Activated naive CD8-positive, alpha-beta T cell treated with anti-CD3 and anti-CD28 coated beads for 36 hours (primary cell): ENCODE data around the gene CXCL14. TPM values are rescaled to one million over a fixed set of nuclear protein-coding genes. Genes with fewer than 3 reads are reported as not detected.

ENCODE experiments used
- DNase-seq: peaks from one replicate; pipeline ENCODE4 v3.0.0; 2021
- H3K27ac Mint-ChIP-seq: one replicate; pipeline ENCODE4 v1.8.0; 2022; ENCODE audit warnings: mild to moderate bottlenecking, moderate library complexity, mixed read lengths
- H3K27me3 Mint-ChIP-seq: one replicate; pipeline ENCODE4 v1.8.0; 2022; ENCODE audit warnings: mild to moderate bottlenecking, mixed read lengths
- H3K36me3 Mint-ChIP-seq: one replicate; pipeline ENCODE4 v1.8.0; 2021; ENCODE audit warnings: mild to moderate bottlenecking, mixed read lengths
- H3K4me1 Mint-ChIP-seq: one replicate; pipeline ENCODE4 v1.8.0; 2021; ENCODE audit warnings: mixed read lengths
- H3K4me3 Mint-ChIP-seq: one replicate; pipeline ENCODE4 v1.8.0; 2022; ENCODE audit warnings: mild to moderate bottlenecking, moderate library complexity, mixed read lengths
- H3K9me3 Mint-ChIP-seq: one replicate; pipeline ENCODE4 v1.8.0; 2022; ENCODE audit warnings: mixed read lengths
- total RNA-seq, 2 experiments: library from RNA; stranded (reverse); gene quantifications; one replicate each; pipeline ENCODE4 v1.2.3, GENCODE V29; 2021

Gene CXCL14
- total RNA-seq, 2 experiments from 2014 or later: not detected

- no peaks in the 10 kb centered on the region for H3K4me1 Mint-ChIP-seq
- no peaks in the 10 kb centered on the region for H3K9me3 Mint-ChIP-seq
- peaks cover 19% of the 10 kb centered on the region for H3K27me3 Mint-ChIP-seq
- H3K36me3 Mint-ChIP-seq: no peaks in the 10 kb centered on the region
- H3K4me3 Mint-ChIP-seq: no peak overlapping the region
- DNase-seq: no peak
- no peak overlapping the region for H3K27ac Mint-ChIP-seq
These were observed 12.1 kb downstream of the CXCL14 start for GRCh38 chr5:135566422-135567400.

GRCh38 chr5:135565725-135566421 lies 12.9 kb downstream of the CXCL14 start:
- H3K9me3 Mint-ChIP-seq: no peaks in the 10 kb centered on the region

GRCh38 chr5:135565266-135565665 lies 13.5 kb downstream of the CXCL14 start:
- no peak for DNase-seq
- Mint-ChIP-seq H3K9me3 (no peaks in the 10 kb centered on the region), H3K27ac (no peak overlapping the region), H3K4me1 (peaks cover 2% of the 10 kb centered on the region), H3K27me3 (peaks cover 20% of the 10 kb centered on the region), H3K36me3 (no peaks in the 10 kb centered on the region), H3K4me3 (no peak overlapping the region)

More at GRCh38 chr5:135565725-135566421, 12.9 kb downstream of the CXCL14 start:
- Mint-ChIP-seq H3K36me3 (no peaks in the 10 kb centered on the region), H3K27me3 (peaks cover 19% of the 10 kb centered on the region), H3K4me3 (no peak overlapping the region), H3K4me1 (no peaks in the 10 kb centered on the region), H3K27ac (no peak overlapping the region)
- DNase-seq: peak; percentile 63

GRCh38 chr5:135564331-135564730 lies 14.5 kb downstream of the CXCL14 start:
- Mint-ChIP-seq H3K27ac (no peak overlapping the region), H3K4me1 (peaks cover 4% of the 10 kb centered on the region), H3K36me3 (no peaks in the 10 kb centered on the region), H3K9me3 (no peaks in the 10 kb centered on the region), H3K27me3 (peaks cover 28% of the 10 kb centered on the region), H3K4me3 (no peak overlapping the region)
- no peak for DNase-seq

- Mint-ChIP-seq H3K9me3 (no peaks in the 10 kb centered on the region), H3K27me3 (peaks cover 35% of the 10 kb centered on the region), H3K27ac (no peak overlapping the region), H3K36me3 (no peaks in the 10 kb centered on the region), H3K4me3 (no peak overlapping the region), H3K4me1 (peaks cover 5% of the 10 kb centered on the region)
- DNase-seq: no peak
These were observed 17.5 kb downstream of the CXCL14 start for GRCh38 chr5:135561266-135561665.

- peaks cover 35% of the 10 kb centered on the region for H3K27me3 Mint-ChIP-seq
- H3K9me3 Mint-ChIP-seq: no peaks in the 10 kb centered on the region
- no peak overlapping the region for H3K27ac Mint-ChIP-seq
- H3K4me1 Mint-ChIP-seq: peaks cover 5% of the 10 kb centered on the region
- peak; percentile 77 for DNase-seq
- H3K4me3 Mint-ChIP-seq: no peak overlapping the region
- no peaks in the 10 kb centered on the region for H3K36me3 Mint-ChIP-seq
These were observed 17.9 kb downstream of the CXCL14 start for GRCh38 chr5:135560858-135561257.

- H3K4me3 Mint-ChIP-seq: no peak overlapping the region
- H3K36me3 Mint-ChIP-seq: no peaks in the 10 kb centered on the region
- no peak overlapping the region for H3K27ac Mint-ChIP-seq
- H3K27me3 Mint-ChIP-seq: peaks cover 41% of the 10 kb centered on the region
- H3K9me3 Mint-ChIP-seq: no peaks in the 10 kb centered on the region
- DNase-seq: no peak
- peaks cover 5% of the 10 kb centered on the region for H3K4me1 Mint-ChIP-seq
These were observed 19.4 kb downstream of the CXCL14 start for GRCh38 chr5:135559354-135559753.

GRCh38 chr5:135557076-135557838 lies 21.5 kb downstream of the CXCL14 start:
- no peak for DNase-seq
- Mint-ChIP-seq H3K36me3 (no peaks in the 10 kb centered on the region), H3K27ac (no peak overlapping the region), H3K27me3 (peaks cover 48% of the 10 kb centered on the region), H3K9me3 (no peaks in the 10 kb centered on the region), H3K4me1 (peaks cover 5% of the 10 kb centered on the region), H3K4me3 (no peak overlapping the region)

GRCh38 chr5:135556620-135557019 lies 22.2 kb downstream of the CXCL14 start:
- Mint-ChIP-seq H3K36me3 (no peaks in the 10 kb centered on the region), H3K27me3 (peaks cover 54% of the 10 kb centered on the region), H3K4me3 (no peak overlapping the region), H3K27ac (no peak overlapping the region), H3K9me3 (no peaks in the 10 kb centered on the region), H3K4me1 (peaks cover 5% of the 10 kb centered on the region)
- no peak for DNase-seq

GRCh38 chr5:135555530-135555929 lies 23.3 kb downstream of the CXCL14 start:
- Mint-ChIP-seq H3K27ac (no peak overlapping the region), H3K9me3 (no peaks in the 10 kb centered on the region), H3K4me1 (peaks cover 3% of the 10 kb centered on the region), H3K4me3 (no peak overlapping the region), H3K27me3 (peaks cover 55% of the 10 kb centered on the region), H3K36me3 (no peaks in the 10 kb centered on the region)
- no peak for DNase-seq

- no peaks in the 10 kb centered on the region for H3K4me1 Mint-ChIP-seq
These were observed 24.9 kb downstream of the CXCL14 start for GRCh38 chr5:135553688-135554462.

GRCh38 chr5:135551593-135552447 lies 27.0 kb downstream of the CXCL14 start:
- Mint-ChIP-seq H3K27me3 (peaks cover 68% of the 10 kb centered on the region), H3K36me3 (no peaks in the 10 kb centered on the region), H3K9me3 (no peaks in the 10 kb centered on the region), H3K4me1 (no peaks in the 10 kb centered on the region), H3K4me3 (no peak overlapping the region), H3K27ac (no peak overlapping the region)
- peak; percentile 57 for DNase-seq

More at GRCh38 chr5:135553688-135554462, 24.9 kb downstream of the CXCL14 start:
- DNase-seq: no peak
- H3K27ac Mint-ChIP-seq: no peak overlapping the region
- no peaks in the 10 kb centered on the region for H3K36me3 Mint-ChIP-seq
- H3K4me3 Mint-ChIP-seq: no peak overlapping the region
- H3K9me3 Mint-ChIP-seq: no peaks in the 10 kb centered on the region
- peaks cover 57% of the 10 kb centered on the region for H3K27me3 Mint-ChIP-seq

- Mint-ChIP-seq H3K36me3 (no peaks in the 10 kb centered on the region), H3K4me1 (peaks cover 3% of the 10 kb centered on the region), H3K27me3 (peaks cover 77% of the 10 kb centered on the region), H3K4me3 (no peak overlapping the region), H3K9me3 (no peaks in the 10 kb centered on the region), H3K27ac (no peak overlapping the region)
- DNase-seq: no peak
These were observed 29.4 kb downstream of the CXCL14 start for GRCh38 chr5:135549413-135549812.
